IMR-90 (cell line): ENCODE measurements around the gene ATXN1. TPM values are rescaled to one million over a fixed set of nuclear protein-coding genes. Genes with fewer than 3 reads are reported as not detected.

Experiments
- ATAC-seq: fragments of 200-7000 bp; cut with Tn5 transposase; 2 replicates; pipeline ENCODE4 v1.9.1; 2020; ENCODE audit warnings: low read depth, mild to moderate bottlenecking, moderate library complexity
- BruUV-seq: library from RNA; stranded (reverse); fragments of 400-500 nt; replicated peaks from 2 replicates; lab custom pipeline; 2021; lab: Mats Ljungman, UMichigan
- CTCF ChIA-PET: fragments of 300-600 bp; formaldehyde crosslinking; extraction: SDS; loops from one replicate; lab custom pipeline; 2021; ENCODE audit warnings: antibody characterized with exemption; lab: Yijun Ruan, JAX
- POLR2A ChIA-PET: fragments of 300-600 bp; sonication (Branson Sonifier 250); formaldehyde crosslinking; loops from one replicate; lab custom pipeline; 2022; ENCODE audit warnings: antibody characterized with exemption; ENCODE audit not compliant: unreplicated experiment; lab: Charles Lee
- DNase-seq: peaks from one replicate; pipeline ENCODE4 v3.0.0; 2013
- H2AFZ ChIP-seq: replicated peaks from 2 replicates; pipeline ENCODE3; 2013; ENCODE audit warnings: low read length, mild to moderate bottlenecking; ENCODE audit not compliant: poor library complexity
- H2AK5ac ChIP-seq: 2 replicates; pipeline ENCODE4 v1.6.1; 2013; ENCODE audit warnings: low read depth, low read length, inconsistent platforms
- H2AK9ac ChIP-seq: replicated peaks from 2 replicates; pipeline ENCODE3; 2013; ENCODE audit warnings: mild to moderate bottlenecking, low read depth, low read length, moderate library complexity; ENCODE audit not compliant: poor library complexity
- H2BK120ac ChIP-seq: 2 replicates; pipeline ENCODE4 v1.6.1; 2013; ENCODE audit warnings: low read depth, low read length, inconsistent platforms
- H2BK15ac ChIP-seq: 3 replicates; pipeline ENCODE4 v1.6.1; 2013; ENCODE audit warnings: low read depth, low read length, inconsistent platforms
- H2BK20ac ChIP-seq: 2 replicates; pipeline ENCODE4 v1.6.1; 2013; ENCODE audit warnings: low read depth, mild to moderate bottlenecking, inconsistent platforms, low read length, moderate library complexity
- H2BK5ac ChIP-seq: 2 replicates; pipeline ENCODE4 v1.6.1; 2013; ENCODE audit warnings: mild to moderate bottlenecking, low read depth, low read length, inconsistent platforms; ENCODE audit not compliant: poor library complexity, severe bottlenecking
- H3K14ac ChIP-seq: replicated peaks from 2 replicates; pipeline ENCODE4 v1.6.1; 2013; ENCODE audit warnings: low read depth, low read length, inconsistent platforms
- H3K18ac ChIP-seq: 2 replicates; pipeline ENCODE4 v1.6.1; 2013; ENCODE audit warnings: low read depth, low read length, control low read depth
- H3K23ac ChIP-seq: 2 replicates; pipeline ENCODE4 v1.6.1; 2013; ENCODE audit warnings: low read depth, low read length, inconsistent platforms
- H3K27ac ChIP-seq: 2 replicates; pipeline ENCODE4 v1.5.1; 2013; ENCODE audit warnings: mild to moderate bottlenecking, control low read depth, low read length; ENCODE audit not compliant: insufficient read depth
- H3K27me3 ChIP-seq: 2 replicates; pipeline ENCODE4 v1.6.1; 2013; ENCODE audit warnings: low read length; ENCODE audit not compliant: control insufficient read depth, insufficient read depth
- H3K36me3 ChIP-seq: 2 replicates; pipeline ENCODE4 v1.6.1; 2013; ENCODE audit warnings: low read length, mixed read lengths; ENCODE audit not compliant: control insufficient read depth, insufficient read depth
- H3K4ac ChIP-seq: 2 replicates; pipeline ENCODE4 v1.6.1; 2013; ENCODE audit warnings: low read depth, low read length, inconsistent platforms
- H3K4me1 ChIP-seq: 2 replicates; pipeline ENCODE4 v1.6.1; 2013; ENCODE audit warnings: low read length, mixed read lengths; ENCODE audit not compliant: control insufficient read depth, insufficient read depth
- H3K4me2 ChIP-seq: 2 replicates; pipeline ENCODE4 v1.6.1; 2013; ENCODE audit warnings: low read depth, mild to moderate bottlenecking, control low read depth, low read length, moderate library complexity
- H3K4me3 ChIP-seq: 2 replicates; pipeline ENCODE4 v1.5.1; 2013; ENCODE audit warnings: low read depth, mild to moderate bottlenecking, control low read depth, low read length, moderate library complexity; ENCODE audit not compliant: insufficient read depth
- H3K56ac ChIP-seq: 2 replicates; pipeline ENCODE4 v1.6.1; 2013; ENCODE audit warnings: low read length, inconsistent platforms; ENCODE audit not compliant: insufficient read depth; ENCODE audit errors: extremely low read depth
- H3K79me1 ChIP-seq, 2 experiments: 2 replicates each; pipeline ENCODE4 v1.6.1; 2013; ENCODE audit warnings: low read length in 2 of 2, inconsistent platforms in 1 of 2, low read depth in 1 of 2
- H3K9ac ChIP-seq: 2 replicates; pipeline ENCODE4 v1.6.1; 2013; ENCODE audit warnings: low read depth, low read length, control low read depth
- H3K9me1 ChIP-seq: 2 replicates; pipeline ENCODE4 v1.6.1; 2013; ENCODE audit warnings: low read length, inconsistent platforms; ENCODE audit not compliant: insufficient read depth
- H3K9me3 ChIP-seq: 2 replicates; pipeline ENCODE4 v1.6.1; 2013; ENCODE audit warnings: low read length; ENCODE audit not compliant: control insufficient read depth, insufficient read depth
- H4K20me1 ChIP-seq: 2 replicates; pipeline ENCODE4 v1.6.1; 2013; ENCODE audit warnings: low read length, inconsistent platforms; ENCODE audit not compliant: insufficient read depth
- H4K5ac ChIP-seq: 2 replicates; pipeline ENCODE4 v1.6.1; 2013; ENCODE audit warnings: mild to moderate bottlenecking, low read depth, low read length, control low read depth
- H4K8ac ChIP-seq, 2 experiments: 2 replicates each; pipeline ENCODE4 v1.6.1; 2013; ENCODE audit warnings: low read depth in 2 of 2, low read length in 2 of 2, control low read depth in 1 of 2, inconsistent platforms in 1 of 2
- H4K91ac ChIP-seq: 2 replicates; pipeline ENCODE4 v1.6.1; 2013; ENCODE audit warnings: low read depth, low read length, inconsistent platforms; ENCODE audit not compliant: insufficient read depth
- CEBPB ChIP-seq: IDR thresholded peaks from 2 replicates; pipeline ENCODE4 v1.6.1; 2012; ENCODE audit warnings: low read depth, low read length, improper control_type of control experiment
- RAD21 ChIP-seq: IDR thresholded peaks from 2 replicates; pipeline ENCODE4 v1.6.1; 2012; ENCODE audit warnings: low read length, improper control_type of control experiment
- RCOR1 ChIP-seq: IDR thresholded peaks from 2 replicates; pipeline ENCODE4 v1.6.1; 2012; ENCODE audit warnings: mild to moderate bottlenecking, low read length, improper control_type of control experiment; ENCODE audit not compliant: insufficient replicate concordance
- SMC3 ChIP-seq: fragments of 150-350 bp; IDR thresholded peaks from 2 replicates; pipeline ENCODE4 v1.6.1; 2016; ENCODE audit warnings: low read depth, mild to moderate bottlenecking, antibody characterized with exemption, low read length, moderate library complexity
- WGBS, 2 experiments: methylation state at CpG; one replicate each; pipeline versions ENCODE4 v1.1.5 to v1.1.7; 2013; ENCODE audit warnings: missing lambda C conversion rate in 2 of 2; ENCODE audit not compliant: insufficient read length in 1 of 2; ENCODE audit errors: extremely low coverage in 2 of 2; 5-methylcytosine and 5-hydroxymethylcytosine counted together
- dilution Hi-C: fragments of 300-500 bp; cut with HindIII; formaldehyde crosslinking; loops from one replicate; pipeline ENCODE4 v1.14.3; 2018; ENCODE audit warnings: low sequenced_read_pairs; ENCODE audit not compliant: unreplicated experiment
- in situ Hi-C: fragments of 300-500 bp; cut with MboI; formaldehyde crosslinking; loops from 3 replicates; pipeline ENCODE4 v1.14.3; 2019; ENCODE audit warnings: low sequenced_read_pairs, inconsistent platforms, mixed read lengths
- intact Hi-C: fragments of 100-400 bp; cut with micrococcal nuclease; formaldehyde crosslinking; loops from 2 replicates; pipeline ENCODE4 v1.10.0; 2022
- polyA plus RNA-seq, 3 experiments: library from polyadenylated mRNA; depleted of rRNA; stranded (reverse); fragments of >200 nt; gene quantifications; 2 replicates each; pipeline ENCODE4 v1.2.3, GENCODE V29; 2012; ENCODE audit warnings: low replicate concordance in 1 of 3
- total RNA-seq: library from RNA; depleted of rRNA; stranded (reverse); fragments of >200 nt; gene quantifications from 2 replicates; pipeline ENCODE4 v1.2.3, GENCODE V29; 2012
- TF ChIP-seq, protein P1 (sequence below): conservative IDR thresholded peaks from 2 replicates; pipeline ENCODE4 v1.5.1; 2012; ENCODE audit warnings: mild to moderate bottlenecking, low read depth, low read length, improper control_type of control experiment

Gene ATXN1
- total and polyA plus RNA-seq, 2 of the 4 experiments (the other 2 are of a cell fraction), result 7.3 to 11.1 TPM

DNA sequence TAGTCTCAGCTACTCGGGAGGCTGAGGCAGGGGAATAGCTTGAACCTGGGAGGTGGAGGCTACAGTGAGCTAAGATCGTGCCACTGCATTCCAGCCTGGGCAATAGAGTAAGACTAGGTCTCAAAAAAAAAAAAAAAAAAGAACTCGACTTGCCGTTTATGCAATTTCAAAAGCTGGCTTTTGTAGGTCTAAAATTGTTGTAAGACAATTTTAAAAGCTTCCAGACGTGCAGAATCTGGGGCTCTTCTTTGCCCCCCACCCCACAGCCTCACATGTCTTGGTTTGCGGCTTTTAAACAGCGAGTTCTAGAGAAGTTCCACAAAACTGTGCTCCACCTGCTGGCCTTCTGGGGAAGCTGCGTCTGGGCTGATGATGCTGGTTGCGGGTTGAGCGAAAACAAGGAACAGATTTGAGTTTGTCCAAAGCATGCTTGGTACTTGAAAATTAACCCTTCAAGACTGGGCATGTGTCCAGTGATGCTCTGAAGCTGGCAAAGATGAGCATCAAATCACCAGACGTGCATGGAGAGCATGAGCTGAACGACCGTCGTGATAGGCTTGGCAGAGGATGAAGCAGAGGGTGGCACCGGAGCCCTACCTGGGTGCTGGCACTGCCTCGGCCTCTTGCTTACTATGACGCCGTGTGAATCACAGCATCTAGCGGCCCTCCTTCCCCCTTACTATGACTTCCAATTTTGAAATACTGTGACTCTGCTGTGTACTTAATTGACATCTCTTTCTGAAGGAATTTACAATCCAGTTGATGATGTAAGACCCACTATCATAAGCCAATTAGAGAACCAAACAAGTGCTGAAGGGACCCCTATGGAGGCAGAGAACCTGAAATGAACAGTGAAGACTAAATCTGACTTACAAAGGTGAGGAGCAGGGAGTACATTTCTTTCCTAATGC is 351.5 kb downstream of the ATXN1 start:
- H2AFZ ChIP-seq, result no peak overlapping the region
- H4K20me1 ChIP-seq, result no peaks in the 10 kb centered on the region
- H4K8ac ChIP-seq, result no peak overlapping the region
- intact Hi-C loops, result loop anchor here (2.0 to 10.0 kb wide), 2 partner anchors 77 to 555 kb away; no protein-coding TSS in a partner anchor
- in situ Hi-C loops, result loop anchor here (10.0 kb wide), 1 partner anchor 355 kb away; the partner anchor contains the start of gene ATXN1
- H2AK9ac ChIP-seq, result no peak overlapping the region
- H3K23ac ChIP-seq, result no peak overlapping the region
- H2BK5ac ChIP-seq, result no peak overlapping the region
- ChIA-PET CTCF (interaction anchor here (0.6 to 1.2 kb wide), 12 partner anchors 15 to 757 kb away, joined by 3 to 5 read pairs (median 3); no protein-coding TSS in a partner anchor), POLR2A (no interaction called here)
- H3K9me1 ChIP-seq, result peaks cover 9% of the 10 kb centered on the region
- H3K14ac ChIP-seq, result no peak overlapping the region
- H4K5ac ChIP-seq, result no peak overlapping the region
- WGBS, 2 experiments, result 72% methylated on average over 5 of the region's 19 CpGs; no CpG with 5 or more reads in 1 of the 2 experiments
- no peak overlapping the region for H3K4me2 ChIP-seq
- no peaks in the 10 kb centered on the region for H3K9me3 ChIP-seq
- no peak overlapping the region for H3K4me3 ChIP-seq
- H3K9ac ChIP-seq, result no peak overlapping the region
- no peak overlapping the region for H4K91ac ChIP-seq
- peaks cover 14% of the 10 kb centered on the region for H3K4me1 ChIP-seq
- H2AK5ac ChIP-seq, result peak overlapping the region; percentile 10; the same call in 1 of the 2 replicates
- no peak overlapping the region for H3K4ac ChIP-seq
- no peak overlapping the region for H3K56ac ChIP-seq
- no TSS peak for BruUV-seq
- H3K79me1 ChIP-seq, result peaks cover 3 to 6% of the 10 kb centered on the region in 2 experiments; a peak in 2 of 4 replicates
- ATAC-seq (no peak), DNase-seq (peak; percentile 45)
- H3K27me3 ChIP-seq, result no peaks in the 10 kb centered on the region
- no peak overlapping the region for H2BK120ac ChIP-seq
- peaks cover 5% of the 10 kb centered on the region; the same call in 1 of the 2 replicates for H3K36me3 ChIP-seq
- no peak overlapping the region for H3K18ac ChIP-seq
- no peak overlapping the region for H3K27ac ChIP-seq
- dilution Hi-C loops, result no loop called here
- no peak overlapping the region for H2BK20ac ChIP-seq
- TF ChIP-seq, protein P1, sequence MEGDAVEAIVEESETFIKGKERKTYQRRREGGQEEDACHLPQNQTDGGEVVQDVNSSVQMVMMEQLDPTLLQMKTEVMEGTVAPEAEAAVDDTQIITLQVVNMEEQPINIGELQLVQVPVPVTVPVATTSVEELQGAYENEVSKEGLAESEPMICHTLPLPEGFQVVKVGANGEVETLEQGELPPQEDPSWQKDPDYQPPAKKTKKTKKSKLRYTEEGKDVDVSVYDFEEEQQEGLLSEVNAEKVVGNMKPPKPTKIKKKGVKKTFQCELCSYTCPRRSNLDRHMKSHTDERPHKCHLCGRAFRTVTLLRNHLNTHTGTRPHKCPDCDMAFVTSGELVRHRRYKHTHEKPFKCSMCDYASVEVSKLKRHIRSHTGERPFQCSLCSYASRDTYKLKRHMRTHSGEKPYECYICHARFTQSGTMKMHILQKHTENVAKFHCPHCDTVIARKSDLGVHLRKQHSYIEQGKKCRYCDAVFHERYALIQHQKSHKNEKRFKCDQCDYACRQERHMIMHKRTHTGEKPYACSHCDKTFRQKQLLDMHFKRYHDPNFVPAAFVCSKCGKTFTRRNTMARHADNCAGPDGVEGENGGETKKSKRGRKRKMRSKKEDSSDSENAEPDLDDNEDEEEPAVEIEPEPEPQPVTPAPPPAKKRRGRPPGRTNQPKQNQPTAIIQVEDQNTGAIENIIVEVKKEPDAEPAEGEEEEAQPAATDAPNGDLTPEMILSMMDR, result peak; percentile 50
- TF ChIP-seq RCOR1, result no peak
- TF ChIP-seq RAD21, result peak; percentile 50
- TF ChIP-seq CEBPB, result 0 out of 2 replicates have a peak, but pooled peaks have one; percentile 7
- TF ChIP-seq SMC3, result peak; percentile 48
- 0 out of 3 replicates have a peak overlapping the region, but pooled peaks have one; percentile 42 for H2BK15ac ChIP-seq
